ENCODE data around the gene ELL.

The ELL gene

GRCh38 chr19:18414504-18415177 is 107.2 kb downstream of the ELL start:
- peaks cover 56% of the 10 kb centered on the region for H3K4me1 ChIP-seq (ENCODE audit: control insufficient read depth, low read length)
- TF ChIP-seq EZH2phosphoT487 (IDR thresholded peaks at IDR 0.05; ENCODE audit: borderline replicate concordance, low read length) = no peak
- no peak for TF ChIP-seq CTCF (IDR thresholded peaks at IDR 0.05; ENCODE audit: low read depth, low read length, poor library complexity, severe bottlenecking)
- H3K36me3 ChIP-seq (ENCODE audit: control insufficient read depth, low read length) = no peaks in the 10 kb centered on the region
- H3K27ac ChIP-seq (ENCODE audit: low read depth, low read length) = peak overlapping the region; percentile 87
- peak overlapping the region; percentile 90 for H3K4me3 ChIP-seq (ENCODE audit: low read length)
- peaks cover 25% of the 10 kb centered on the region for H3F3A ChIP-seq (ENCODE audit: control insufficient read depth, insufficient read depth)
- no peaks in the 10 kb centered on the region for H3K27me3 ChIP-seq (ENCODE audit: control insufficient read depth, low read length)
- no peaks in the 10 kb centered on the region for H3K9me3 ChIP-seq (ENCODE audit: control insufficient read depth, insufficient read depth, low read length)
- no peaks in the 10 kb centered on the region for H3K9me2 ChIP-seq (replicated peaks; ENCODE audit: control insufficient read depth, low read length)
- no peaks in the 10 kb centered on the region for H4K20me1 ChIP-seq (ENCODE audit: control insufficient read depth, insufficient read depth, low read depth, low read length)
- peaks cover 2% of the 10 kb centered on the region for H3K79me2 ChIP-seq (ENCODE audit: control insufficient read depth, low read length)
- peak overlapping the region; percentile 78 for H3K4me2 ChIP-seq (ENCODE audit: low read length)

GRCh38 chr19:18412610-18413239 is 109.1 kb downstream of the ELL start:
- Histone ChIP-seq H3K36me3 (ENCODE audit: control insufficient read depth, low read length) (no peaks in the 10 kb centered on the region), H3K9me3 (ENCODE audit: control insufficient read depth, insufficient read depth, low read length) (no peaks in the 10 kb centered on the region), H3K27ac (ENCODE audit: low read depth, low read length) (no peak overlapping the region), H3K4me1 (ENCODE audit: control insufficient read depth, low read length) (peaks cover 55% of the 10 kb centered on the region), H4K20me1 (ENCODE audit: control insufficient read depth, insufficient read depth, low read depth, low read length) (no peaks in the 10 kb centered on the region), H3K4me2 (ENCODE audit: low read length) (no peak overlapping the region), H3K79me2 (ENCODE audit: control insufficient read depth, low read length) (no peaks in the 10 kb centered on the region), H3F3A (ENCODE audit: control insufficient read depth, insufficient read depth) (peaks cover 12% of the 10 kb centered on the region), H3K4me3 (ENCODE audit: low read length) (no peak overlapping the region), H3K9me2 (replicated peaks; ENCODE audit: control insufficient read depth, low read length) (no peaks in the 10 kb centered on the region), H3K27me3 (ENCODE audit: control insufficient read depth, low read length) (no peaks in the 10 kb centered on the region)
- TF ChIP-seq CTCF (IDR thresholded peaks at IDR 0.05; ENCODE audit: low read depth, low read length, poor library complexity, severe bottlenecking) = no peak
- TF ChIP-seq EZH2phosphoT487 (IDR thresholded peaks at IDR 0.05; ENCODE audit: borderline replicate concordance, low read length) = no peak

- Histone ChIP-seq H3K4me1 (ENCODE audit: control insufficient read depth, low read length) (peaks cover 42% of the 10 kb centered on the region), H3K4me2 (ENCODE audit: low read length) (peak overlapping the region; percentile 56), H3K79me2 (ENCODE audit: control insufficient read depth, low read length) (no peaks in the 10 kb centered on the region), H3K27me3 (ENCODE audit: control insufficient read depth, low read length) (no peaks in the 10 kb centered on the region), H3F3A (ENCODE audit: control insufficient read depth, insufficient read depth) (no peaks in the 10 kb centered on the region), H4K20me1 (ENCODE audit: control insufficient read depth, insufficient read depth, low read depth, low read length) (no peaks in the 10 kb centered on the region), H3K9me3 (ENCODE audit: control insufficient read depth, insufficient read depth, low read length) (no peaks in the 10 kb centered on the region), H3K36me3 (ENCODE audit: control insufficient read depth, low read length) (no peaks in the 10 kb centered on the region), H3K27ac (ENCODE audit: low read depth, low read length) (no peak overlapping the region), H3K9me2 (replicated peaks; ENCODE audit: control insufficient read depth, low read length) (no peaks in the 10 kb centered on the region), H3K4me3 (ENCODE audit: low read length) (peak overlapping the region; percentile 17; the same call in 1 of the 2 replicates)
- TF ChIP-seq CTCF (IDR thresholded peaks at IDR 0.05; ENCODE audit: low read depth, low read length, poor library complexity, severe bottlenecking) (peak; percentile 81), EZH2phosphoT487 (IDR thresholded peaks at IDR 0.05; ENCODE audit: borderline replicate concordance, low read length) (no peak)
Measured at GRCh38 chr19:18408053-18408476, 113.8 kb downstream of the ELL start.
